Measurements from ENCODE around the gene CHI3L1. TPM values are rescaled to one million over a fixed set of nuclear protein-coding genes. Genes with fewer than 3 reads are reported as not detected.

Gene CHI3L1
- total RNA-seq, 1 donor from 2014 or later: not detected

GRCh38 chr1:203153051-203153988, 33.2 kb downstream of the CHI3L1 start:
- Mint-ChIP-seq H3K27me3 (ENCODE audit: low read depth) (peaks cover 5% of the 10 kb centered on the region), H3K4me1 (ENCODE audit: low read depth) (peaks cover 24% of the 10 kb centered on the region), H3K4me3 (ENCODE audit: unreplicated experiment) (no peak overlapping the region), H3K9me3 (ENCODE audit: low read depth) (peaks cover 6% of the 10 kb centered on the region), H3K27ac (ENCODE audit: unreplicated experiment) (no peak overlapping the region), H3K36me3 (ENCODE audit: low read depth) (peaks cover 5% of the 10 kb centered on the region)
- TF ChIP-seq CTCF (IDR thresholded peaks at IDR 0.05): no peak
- no peak for DNase-seq (ENCODE audit: low spot score)

GRCh38 chr1:203152158-203153034, 34.1 kb downstream of the CHI3L1 start:
- Mint-ChIP-seq H3K9me3 (ENCODE audit: low read depth) (no peaks in the 10 kb centered on the region), H3K4me1 (ENCODE audit: low read depth) (peaks cover 24% of the 10 kb centered on the region), H3K27me3 (ENCODE audit: low read depth) (peaks cover 2% of the 10 kb centered on the region), H3K4me3 (ENCODE audit: unreplicated experiment) (no peak overlapping the region), H3K27ac (ENCODE audit: unreplicated experiment) (no peak overlapping the region), H3K36me3 (ENCODE audit: low read depth) (no peaks in the 10 kb centered on the region)
- no peak for TF ChIP-seq CTCF (IDR thresholded peaks at IDR 0.05)
- DNase-seq (ENCODE audit: low spot score): no peak

GRCh38 chr1:203151362-203152157, 34.9 kb downstream of the CHI3L1 start:
- Mint-ChIP-seq H3K9me3 (ENCODE audit: low read depth) (no peaks in the 10 kb centered on the region), H3K4me3 (ENCODE audit: unreplicated experiment) (no peak overlapping the region), H3K36me3 (ENCODE audit: low read depth) (no peaks in the 10 kb centered on the region), H3K27ac (ENCODE audit: unreplicated experiment) (no peak overlapping the region), H3K27me3 (ENCODE audit: low read depth) (peaks cover 2% of the 10 kb centered on the region), H3K4me1 (ENCODE audit: low read depth) (peaks cover 24% of the 10 kb centered on the region)
- no peak for TF ChIP-seq CTCF (IDR thresholded peaks at IDR 0.05)
- no peak for DNase-seq (ENCODE audit: low spot score)

- Mint-ChIP-seq H3K36me3 (ENCODE audit: low read depth) (no peaks in the 10 kb centered on the region), H3K4me3 (ENCODE audit: unreplicated experiment) (no peak overlapping the region), H3K27me3 (ENCODE audit: low read depth) (peaks cover 2% of the 10 kb centered on the region), H3K4me1 (ENCODE audit: low read depth) (peaks cover 24% of the 10 kb centered on the region), H3K27ac (ENCODE audit: unreplicated experiment) (no peak overlapping the region), H3K9me3 (ENCODE audit: low read depth) (no peaks in the 10 kb centered on the region)
- no peak for DNase-seq (ENCODE audit: low spot score)
- no peak for TF ChIP-seq CTCF (IDR thresholded peaks at IDR 0.05)
These were observed 35.8 kb downstream of the CHI3L1 start for GRCh38 chr1:203150511-203151297.
